T-cell (primary cell): ENCODE data around the gene MAMDC2. TPM values are rescaled to one million over a fixed set of nuclear protein-coding genes. Genes with fewer than 3 reads are reported as not detected.

Source experiments
- ATAC-seq, 4 experiments: fragments of 200-7000 bp in 3 of 4; fragments of 150-1000 bp in 1 of 4; cut with Tn5 transposase; replicated peaks in 1 of 4; 1 replicate in 3 of 4; 2 replicates in 1 of 4; pipeline ENCODE4 v1.10.0; 2021; ENCODE audit warnings: moderate library complexity in 3 of 4, mild to moderate bottlenecking in 2 of 4, moderate number of reproducible peaks in 1 of 4
- CTCF ChIA-PET, 2 donors: fragments of 300-600 bp; sonication (Branson Sonifier 250); formaldehyde crosslinking; loops; one replicate each; lab custom pipeline; 2022; ENCODE audit warnings: antibody characterized with exemption in 2 of 2; lab: Charles Lee
- POLR2A ChIA-PET, 2 donors: fragments of 300-600 bp; sonication (Branson Sonifier 250); formaldehyde crosslinking; loops; one replicate each; lab custom pipeline; 2022; ENCODE audit warnings: antibody characterized with exemption in 2 of 2; lab: Charles Lee
- DNase-seq, 35 experiments: peaks; one replicate each; pipeline versions ENCODE4 v3.0.0 to v3.0.0-alpha.2; 2013 to 2023
- H3K27ac ChIP-seq: one replicate; pipeline ENCODE4 v1.5.1; 2013; ENCODE audit warnings: low read length
- H3K27me3 ChIP-seq, 2 experiments: replicated peaks in 1 of 2; 1 replicate in 1 of 2; 2 replicates in 1 of 2; pipeline versions ENCODE4 v1.6.1 to v1.7.0; 2013; ENCODE audit warnings: low read length in 1 of 2, mixed read lengths in 1 of 2; ENCODE audit not compliant: control insufficient read depth in 2 of 2, insufficient read depth in 2 of 2; ENCODE audit errors: extremely low read depth in 1 of 2
- H3K36me3 ChIP-seq, 2 donors: 1 replicate in 1 of 2; 2 replicates in 1 of 2; pipeline versions ENCODE4 v1.6.1 to v1.7.0; 2013; ENCODE audit warnings: low read length in 1 of 2; ENCODE audit not compliant: control insufficient read depth in 2 of 2, insufficient read depth in 1 of 2; ENCODE audit errors: extremely low read depth in 1 of 2
- H3K4me1 ChIP-seq, 2 experiments: 1 replicate in 1 of 2; 2 replicates in 1 of 2; pipeline versions ENCODE4 v1.6.1 to v1.7.0; 2013; ENCODE audit warnings: low read length in 2 of 2, mixed read lengths in 1 of 2; ENCODE audit not compliant: insufficient read depth in 2 of 2, control insufficient read depth in 1 of 2; ENCODE audit errors: extremely low read depth in 1 of 2
- H3K4me3 ChIP-seq, 2 donors: 1 replicate in 1 of 2; 2 replicates in 1 of 2; pipeline versions ENCODE4 v1.5.1 to v1.7.0; 2013; ENCODE audit warnings: mild to moderate bottlenecking in 2 of 2, low read length in 1 of 2, moderate library complexity in 1 of 2; ENCODE audit not compliant: control insufficient read depth in 1 of 2; ENCODE audit errors: extremely low read depth in 1 of 2
- H3K9me3 ChIP-seq: 2 replicates; pipeline ENCODE4 v1.7.0; 2013
- H3K27ac Mint-ChIP-seq, 2 donors: one replicate each; pipeline ENCODE4 v1.8.0; 2020 to 2021; ENCODE audit warnings: mild to moderate bottlenecking in 2 of 2, mixed read lengths in 2 of 2
- H3K27me3 Mint-ChIP-seq, 2 donors: one replicate each; pipeline ENCODE4 v1.8.0; 2021 to 2022; ENCODE audit warnings: mixed read lengths in 2 of 2
- H3K36me3 Mint-ChIP-seq: one replicate; pipeline ENCODE4 v1.8.0; 2021; ENCODE audit warnings: mixed read lengths
- H3K4me1 Mint-ChIP-seq, 3 donors: one replicate each; pipeline ENCODE4 v1.8.0; 2020 to 2022; ENCODE audit warnings: mixed read lengths in 3 of 3, mild to moderate bottlenecking in 1 of 3
- H3K4me3 Mint-ChIP-seq, 3 donors: one replicate each; pipeline ENCODE4 v1.8.0; 2020 to 2022; ENCODE audit warnings: mild to moderate bottlenecking in 3 of 3, mixed read lengths in 3 of 3, moderate library complexity in 3 of 3
- H3K9me3 Mint-ChIP-seq, 3 donors: one replicate each; pipeline ENCODE4 v1.8.0; 2020 to 2022; ENCODE audit warnings: mixed read lengths in 3 of 3
- WGBS: methylation state at CpG from one replicate; pipeline ENCODE4 v1.1.5; 2013; ENCODE audit warnings: missing lambda C conversion rate; ENCODE audit not compliant: insufficient coverage; 5-methylcytosine and 5-hydroxymethylcytosine counted together
- total RNA-seq, 35 experiments: library from RNA in 6 of 35; stranded (reverse) in 6 of 35; fragments of 120-200 nt in 1 of 35; gene quantifications; one replicate each; pipeline versions ENCODE4 v1.2.1 to v1.2.4 and lab custom pipeline; 2013 to 2026

Gene MAMDC2
- total RNA-seq, 5 donors from 2014 or later (not counting 1 experiment from before 2014, with no cell fraction given): 0.09 to 0.19 (median 0.12) TPM; not detected in 2

- Mint-ChIP-seq H3K36me3 (no peaks in the 10 kb centered on the region), H3K4me1 (peaks cover 32 to 42% (median 37%) of the 10 kb centered on the region in 3 donors), H3K4me3 (no peak overlapping the region), H3K27ac (no peak overlapping the region), H3K27me3 (no peaks in the 10 kb centered on the region), H3K9me3 (no peaks in the 10 kb centered on the region)
- CTCF ChIA-PET: no interaction called here
- DNase-seq (no peak), ATAC-seq (no peak)
- Histone ChIP-seq H3K4me1 (peaks cover 12 to 32% of the 10 kb centered on the region in 2 experiments), H3K9me3 (no peaks in the 10 kb centered on the region), H3K36me3 (no peaks in the 10 kb centered on the region), H3K27me3 (no peaks in the 10 kb centered on the region), H3K4me3 (no peak overlapping the region), H3K27ac (no peak overlapping the region)
- POLR2A ChIA-PET: no interaction called here
- 90% methylated on average over 4 of the region's 7 CpGs for WGBS
Observed at GRCh38 chr9:70256123-70256551, 212.5 kb downstream of the MAMDC2 start.

GRCh38 chr9:70257502-70257901, 213.9 kb downstream of the MAMDC2 start:
- no peaks in the 10 kb centered on the region for H3K27me3 ChIP-seq
- no peaks in the 10 kb centered on the region for H3K9me3 Mint-ChIP-seq
- no peaks in the 10 kb centered on the region for H3K9me3 ChIP-seq
- H3K4me3 Mint-ChIP-seq: peak overlapping the region; percentile 95 to 99 (median 96)
- peak overlapping the region; percentile 95 to 98 for H3K27ac Mint-ChIP-seq
- H3K36me3 ChIP-seq: peaks cover 0 to 7% of the 10 kb centered on the region in 2 donors
- peaks cover 45 to 55% (median 51%) of the 10 kb centered on the region in 3 donors for H3K4me1 Mint-ChIP-seq
- ChIA-PET CTCF (interaction anchor here in 1 of 2 donors (0.6 to 1.2 kb wide), 2 partner anchors 157 to 1691 kb away, joined by 3 read pairs; partner anchors contain the start of gene KLF9), POLR2A (interaction anchor here in 1 of 2 donors (0.7 to 1.0 kb wide), 2 partner anchors 34 to 157 kb away, joined by 4 to 6 read pairs; partner anchors contain the start of gene KLF9)
- H3K27me3 Mint-ChIP-seq: no peaks in the 10 kb centered on the region
- H3K4me1 ChIP-seq: peaks cover 17 to 32% of the 10 kb centered on the region in 2 experiments
- peaks cover 12% of the 10 kb centered on the region for H3K36me3 Mint-ChIP-seq
- WGBS: no CpG with 5 or more reads among the region's 3 CpGs
- H3K4me3 ChIP-seq: peak overlapping the region in 1 of 2 donors; percentile 91
- peak overlapping the region; percentile 94 for H3K27ac ChIP-seq
- ATAC-seq: no peak
- no peak for DNase-seq

- no peaks in the 10 kb centered on the region for H3K9me3 ChIP-seq
- peak overlapping the region; percentile 95 to 99 (median 96) for H3K4me3 Mint-ChIP-seq
- peak overlapping the region; percentile 84 to 91 for H3K4me3 ChIP-seq
- H3K36me3 Mint-ChIP-seq: peaks cover 18% of the 10 kb centered on the region
- WGBS: 5% methylated on average over 18 of the region's 27 CpGs
- no peaks in the 10 kb centered on the region for H3K9me3 Mint-ChIP-seq
- H3K4me1 Mint-ChIP-seq: peaks cover 52 to 62% (median 57%) of the 10 kb centered on the region in 3 donors
- H3K36me3 ChIP-seq: peaks cover 0 to 7% of the 10 kb centered on the region in 2 donors
- DNase-seq (peak in 19 of 35 experiments; percentile 1 to 34 (median 13)), ATAC-seq (peak; percentile 66 to 71 (median 68))
- ChIA-PET POLR2A (interaction anchor here (0.7 to 1.0 kb wide), 2 partner anchors 156 to 833 kb away, joined by 3 to 4 read pairs; partner anchors contain the start of gene KLF9 (in 1 of the 2)), CTCF (interaction anchor here in 1 of 2 donors (1.2 kb wide), 1 partner anchor 157 kb away, joined by 3 read pairs; the partner anchor contains the start of gene KLF9)
- H3K27me3 ChIP-seq: no peaks in the 10 kb centered on the region
- peak overlapping the region; percentile 95 to 98 for H3K27ac Mint-ChIP-seq
- peaks cover 19 to 32% of the 10 kb centered on the region in 2 experiments for H3K4me1 ChIP-seq
- no peaks in the 10 kb centered on the region for H3K27me3 Mint-ChIP-seq
- H3K27ac ChIP-seq: peak overlapping the region; percentile 94
Observed at GRCh38 chr9:70257991-70258691, 214.5 kb downstream of the MAMDC2 start.

- peaks cover 19 to 35% of the 10 kb centered on the region in 2 experiments for H3K4me1 ChIP-seq
- peak within 1 kb of the TSS; percentile 95 to 98 for H3K27ac Mint-ChIP-seq
- WGBS: under 1% methylated on average over 73 of the region's 75 CpGs
- POLR2A ChIA-PET: interaction anchor here in 1 of 2 donors (0.7 kb wide), 1 partner anchor 834 kb away, joined by 3 read pairs; no protein-coding TSS in a partner anchor
- H3K9me3 Mint-ChIP-seq: no peaks in the 10 kb centered on the region
- H3K27me3 Mint-ChIP-seq: no peaks in the 10 kb centered on the region
- peaks cover 55 to 64% (median 57%) of the 10 kb centered on the region in 3 donors for H3K4me1 Mint-ChIP-seq
- H3K36me3 ChIP-seq: peaks cover 0 to 7% of the 10 kb centered on the region in 2 donors
- peak within 1 kb of the TSS; percentile 84 to 91 for H3K4me3 ChIP-seq
- H3K27ac ChIP-seq: peak within 1 kb of the TSS; percentile 94
- DNase-seq (peak; percentile 69 to 95 (median 85)), ATAC-seq (peak; percentile 87 to 91 (median 90))
- no peaks in the 10 kb centered on the region for H3K27me3 ChIP-seq
- peak within 1 kb of the TSS; percentile 95 to 99 (median 96) for H3K4me3 Mint-ChIP-seq
- H3K36me3 Mint-ChIP-seq: peaks cover 18% of the 10 kb centered on the region
- CTCF ChIA-PET: interaction anchor here in 1 of 2 donors (0.6 to 1.2 kb wide), 2 partner anchors 156 to 323 kb away, joined by 3 read pairs; partner anchors contain the start of gene KLF9
- no peaks in the 10 kb centered on the region for H3K9me3 ChIP-seq
Observed at GRCh38 chr9:70258692-70259511, 215.3 kb downstream of the MAMDC2 start, which contains the start of gene SMC5. SMC5 (plus strand) TSS chr9:70258978; CDS start chr9:70259079, 101 bp downstream.

GRCh38 chr9:70259512-70259802, 215.8 kb downstream of the MAMDC2 start:
- Histone ChIP-seq H3K27ac (peak overlapping the region; percentile 82), H3K27me3 (no peaks in the 10 kb centered on the region), H3K4me1 (peaks cover 19 to 35% of the 10 kb centered on the region in 2 experiments), H3K4me3 (peak overlapping the region; percentile 84 to 91), H3K9me3 (no peaks in the 10 kb centered on the region), H3K36me3 (peaks cover 0 to 11% of the 10 kb centered on the region in 2 donors)
- 0% methylated on average over 7 of the region's 10 CpGs for WGBS
- peaks cover 22% of the 10 kb centered on the region for H3K36me3 Mint-ChIP-seq
- no peaks in the 10 kb centered on the region for H3K9me3 Mint-ChIP-seq
- CTCF ChIA-PET: interaction anchor here in 1 of 2 donors (0.6 kb wide), 1 partner anchor 322 kb away, joined by 3 read pairs; no protein-coding TSS in a partner anchor
- DNase-seq (peak in 2 of 35 experiments; percentile 2 to 3), ATAC-seq (no peak)
- POLR2A ChIA-PET: interaction anchor here in 1 of 2 donors (0.8 kb wide), 1 partner anchor 305 kb away, joined by 8 read pairs; no protein-coding TSS in a partner anchor
- peak overlapping the region; percentile 95 to 99 (median 96) for H3K4me3 Mint-ChIP-seq
- no peaks in the 10 kb centered on the region for H3K27me3 Mint-ChIP-seq
- peak overlapping the region; percentile 79 to 98 for H3K27ac Mint-ChIP-seq
- peaks cover 57 to 64% (median 57%) of the 10 kb centered on the region in 3 donors for H3K4me1 Mint-ChIP-seq
